ENCODE measurements around the gene RER1.

Gene RER1

DNA sequence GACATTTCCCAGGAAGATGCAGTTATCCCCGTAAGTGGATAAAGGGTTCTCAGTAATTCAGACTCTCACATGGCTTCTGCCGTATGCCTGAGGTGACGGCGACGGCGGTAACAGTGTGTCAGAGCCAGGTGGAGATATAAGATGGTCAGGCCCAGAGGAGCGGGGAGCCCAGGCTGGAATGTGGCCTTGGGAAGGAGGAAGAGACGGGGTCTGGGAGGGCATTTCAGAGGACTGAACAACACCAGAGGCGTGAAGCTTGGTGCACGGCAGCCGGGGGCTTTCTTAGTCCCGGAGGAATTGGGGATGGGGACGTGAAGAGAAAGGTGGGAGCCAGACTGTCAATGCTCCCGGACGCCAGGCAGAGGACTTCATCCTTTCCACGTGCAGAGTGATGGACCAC, 1.0 kb downstream of the RER1 start:
- no peak for DNase-seq

DNA sequence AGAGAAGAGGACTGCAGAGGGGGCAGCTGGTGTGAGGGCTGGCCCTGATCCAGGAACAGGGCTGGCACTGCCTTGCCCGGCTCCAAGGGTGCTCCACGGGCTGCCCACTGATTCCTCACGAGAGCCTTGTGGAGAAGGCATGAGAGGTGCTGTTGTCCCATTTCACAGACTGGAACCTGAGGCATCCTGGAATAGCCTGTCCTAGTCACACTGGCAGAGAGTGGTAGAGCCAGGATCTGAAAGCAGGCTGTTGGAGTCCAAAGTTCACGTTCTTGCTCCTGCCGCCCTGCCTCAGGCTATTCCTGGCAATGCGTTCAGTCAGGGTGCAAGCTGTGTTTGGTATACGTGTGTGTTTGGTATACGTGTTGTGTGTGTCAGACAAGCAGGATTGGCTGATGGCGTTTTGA, 1.8 kb downstream of the RER1 start:
- no peak for DNase-seq

DNA sequence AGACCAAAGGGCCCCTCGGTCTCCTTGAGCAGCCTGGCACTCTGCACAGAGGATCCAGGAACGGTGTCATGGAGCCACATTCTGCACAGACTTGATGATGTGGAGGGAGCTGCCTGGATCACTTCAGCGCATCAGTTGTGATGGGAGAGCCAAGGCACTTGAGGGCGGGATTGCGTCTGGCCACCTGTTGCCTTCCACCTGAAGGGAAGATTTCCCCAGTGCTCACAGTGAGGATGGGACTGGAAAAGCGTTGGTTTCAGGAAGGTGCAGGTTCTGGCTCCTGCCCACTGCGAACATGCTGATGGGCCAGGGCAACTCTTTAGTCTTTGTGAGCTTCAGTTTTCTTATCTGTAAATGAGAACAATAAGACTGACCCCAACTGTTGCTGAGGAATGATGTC, 2.6 kb downstream of the RER1 start:
- no peak for DNase-seq

DNA sequence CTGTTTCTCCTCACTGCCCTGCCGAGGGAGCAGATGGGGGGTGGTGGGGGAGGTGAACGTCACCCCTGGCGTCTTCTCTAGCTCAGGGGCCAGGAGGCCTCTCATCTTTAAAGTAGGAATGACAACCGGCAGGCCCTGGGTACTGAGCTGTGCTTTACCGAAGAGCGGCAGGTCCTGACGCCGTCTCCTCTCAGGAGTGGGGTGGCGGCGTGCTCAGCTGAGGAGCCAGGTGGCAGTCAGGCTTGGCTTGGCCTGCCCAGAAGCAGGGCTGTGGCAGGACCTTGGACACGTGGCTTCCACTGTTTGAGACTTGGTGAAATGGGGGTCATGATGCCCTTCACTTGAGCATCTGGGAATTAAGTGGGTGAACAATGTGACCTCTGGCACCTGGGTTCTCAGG, 3.1 kb downstream of the RER1 start:
- no peak for DNase-seq

DNA sequence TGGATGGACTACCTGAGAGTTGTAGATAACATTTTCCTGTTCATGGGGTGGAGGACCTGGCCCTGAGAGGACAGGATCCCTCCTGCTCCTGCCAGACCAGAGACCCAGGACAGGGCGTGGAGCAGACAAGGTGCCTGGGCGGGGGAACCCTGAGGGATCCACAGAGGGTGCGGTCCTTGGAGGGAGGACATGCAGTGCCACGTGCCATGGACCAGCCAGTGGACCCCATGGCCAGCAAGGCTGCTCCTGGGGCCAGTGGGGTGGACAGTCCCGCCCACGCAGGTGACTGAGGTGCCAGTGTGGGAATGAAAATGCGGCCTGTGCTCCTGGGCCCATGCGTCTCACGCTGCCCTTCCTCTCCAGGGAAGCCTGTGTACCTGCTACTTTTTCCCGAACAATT, 3.6 kb downstream of the RER1 start:
- DNase-seq = no peak

DNA sequence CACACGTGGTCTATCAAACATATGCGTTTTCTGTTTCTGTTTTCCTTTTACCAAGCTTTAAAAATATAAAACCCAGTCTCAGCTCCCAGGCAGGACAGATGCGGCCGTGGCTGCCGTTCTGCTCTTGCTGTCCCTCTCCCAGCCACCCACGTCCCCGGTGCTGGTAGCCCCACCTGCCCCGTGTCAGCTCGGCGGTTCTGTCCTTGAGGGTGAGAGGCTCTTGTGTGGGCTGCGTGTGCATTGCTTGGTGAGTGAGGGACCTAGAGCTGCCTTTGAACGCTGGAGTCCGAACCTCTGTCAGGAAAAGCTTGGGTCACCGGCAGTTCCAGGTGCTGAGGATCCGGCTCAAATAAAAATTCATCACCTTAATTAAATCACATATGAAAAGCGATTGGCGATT, 4.4 kb downstream of the RER1 start:
- DNase-seq = no peak

DNA sequence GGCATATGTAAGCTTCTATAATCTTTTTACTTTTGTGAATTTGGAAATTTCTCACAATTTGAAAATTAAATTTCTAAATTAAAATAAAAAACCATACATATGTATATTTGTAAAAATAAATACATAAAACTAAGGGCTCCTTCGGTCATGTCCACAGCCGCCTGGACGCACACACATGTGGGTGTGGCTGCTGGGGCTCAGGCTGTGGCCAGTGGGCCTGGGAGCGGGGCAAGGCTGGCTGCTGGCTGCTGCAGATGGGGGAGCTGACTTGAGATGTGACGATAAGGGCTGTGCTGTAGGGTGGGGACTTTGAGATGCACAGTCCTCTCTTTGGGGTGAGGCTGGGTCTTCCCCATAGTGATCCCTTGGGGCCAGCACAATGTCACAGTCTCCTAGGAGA, 4.8 kb downstream of the RER1 start:
- no peak for DNase-seq

DNA sequence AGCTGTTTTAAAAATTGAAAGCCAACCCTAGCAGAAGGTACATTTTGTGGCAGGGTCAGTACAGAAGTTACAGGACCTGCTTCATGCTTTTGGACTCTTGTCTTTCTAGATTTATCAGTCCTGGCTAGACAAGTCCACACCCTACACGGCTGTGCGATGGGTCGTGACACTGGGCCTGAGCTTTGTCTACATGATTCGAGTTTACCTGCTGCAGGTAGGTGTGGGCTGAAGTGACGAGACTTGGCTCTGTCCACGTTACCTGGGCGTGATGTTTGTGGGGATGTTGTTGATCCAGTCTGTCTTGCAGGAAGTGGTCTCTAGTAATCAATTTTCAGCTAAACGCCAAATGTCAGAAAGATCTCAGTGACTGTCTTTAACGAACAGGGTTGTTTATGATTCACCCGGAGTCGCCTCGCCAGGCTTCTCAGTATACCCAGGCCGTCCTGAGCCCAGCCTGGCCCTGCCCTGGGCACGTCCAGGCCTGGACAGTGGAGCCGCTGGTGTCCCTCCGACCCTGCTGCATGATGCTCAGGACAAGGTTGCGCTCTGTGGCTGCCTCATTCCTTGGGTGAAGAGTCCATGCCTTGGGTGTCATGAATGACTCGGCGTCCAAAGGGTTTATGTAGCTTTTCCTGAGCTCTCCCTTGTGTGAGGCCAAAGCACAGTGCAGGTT, 5.5 kb downstream of the RER1 start:
- no peak for DNase-seq

DNA sequence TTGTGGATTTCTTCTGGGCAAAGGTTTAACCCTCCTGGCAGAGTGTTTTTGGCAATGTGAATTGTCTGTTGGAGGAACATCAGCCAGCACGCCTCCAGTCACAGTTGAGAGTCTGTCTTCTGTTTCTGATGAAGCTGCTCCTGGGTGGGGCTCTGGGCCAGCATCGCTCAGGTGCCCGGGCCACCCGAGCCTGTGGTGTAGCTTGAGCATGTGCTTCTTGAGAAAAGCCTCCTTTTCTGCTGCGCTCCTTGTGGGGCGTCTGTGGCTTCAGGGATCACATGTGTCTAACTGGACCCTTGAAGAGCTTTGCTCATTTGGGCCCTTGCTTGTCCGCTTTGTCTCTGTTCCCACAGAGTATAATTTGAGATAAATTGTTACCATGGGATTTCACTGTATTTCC, 7.2 kb downstream of the RER1 start:
- no peak for DNase-seq

DNA sequence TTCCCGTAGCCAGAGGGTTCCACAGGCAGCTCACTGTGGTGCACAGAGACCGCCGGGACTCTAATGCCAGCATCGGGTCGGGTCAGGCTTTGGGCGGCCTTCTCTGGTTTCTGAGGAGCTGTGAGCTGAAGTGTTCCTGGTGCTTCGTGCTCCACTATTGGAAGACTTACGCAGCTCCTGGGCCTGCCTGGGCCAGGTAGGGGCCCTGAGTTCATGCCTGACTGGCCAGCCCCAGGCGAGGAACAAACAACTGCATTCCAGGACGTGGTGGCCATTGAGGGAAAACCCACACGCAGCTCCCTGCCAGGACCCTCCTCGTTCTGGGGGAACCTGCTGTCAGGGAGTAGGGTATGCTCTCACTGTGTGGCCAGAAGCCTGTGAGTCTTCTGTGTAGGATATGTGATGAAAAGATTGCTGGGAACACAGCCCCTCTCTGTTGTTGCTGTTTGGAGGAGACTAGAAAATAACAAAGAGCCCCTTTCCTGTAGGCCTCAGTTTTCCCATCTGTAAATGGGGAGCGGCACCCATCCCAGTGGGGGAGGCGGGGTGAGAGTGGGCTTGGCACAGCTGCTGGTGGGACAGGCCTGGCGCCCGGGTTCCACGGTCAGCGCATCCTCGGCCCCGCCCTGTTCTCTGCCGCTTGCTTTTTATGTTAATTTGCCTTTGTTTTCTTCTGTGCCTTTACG, 8.4 kb downstream of the RER1 start:
- no peak for DNase-seq

DNA sequence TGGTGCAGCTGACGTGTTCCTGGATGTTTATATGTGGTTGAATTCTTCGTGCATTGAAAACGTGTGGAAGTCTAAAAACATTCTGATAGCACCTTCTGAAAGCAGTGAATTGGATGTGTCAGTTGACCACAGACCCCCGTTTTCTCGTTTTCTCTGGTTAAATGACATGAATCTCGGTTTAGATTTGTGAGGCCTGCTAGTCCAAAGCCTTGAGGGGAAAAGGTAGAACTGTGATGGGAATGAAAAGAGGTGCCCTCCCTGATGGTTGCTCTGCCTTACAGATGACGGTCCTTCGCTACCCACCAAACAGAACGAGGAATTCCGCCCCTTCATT, 8.9 kb downstream of the RER1 start:
- no peak for DNase-seq

DNA sequence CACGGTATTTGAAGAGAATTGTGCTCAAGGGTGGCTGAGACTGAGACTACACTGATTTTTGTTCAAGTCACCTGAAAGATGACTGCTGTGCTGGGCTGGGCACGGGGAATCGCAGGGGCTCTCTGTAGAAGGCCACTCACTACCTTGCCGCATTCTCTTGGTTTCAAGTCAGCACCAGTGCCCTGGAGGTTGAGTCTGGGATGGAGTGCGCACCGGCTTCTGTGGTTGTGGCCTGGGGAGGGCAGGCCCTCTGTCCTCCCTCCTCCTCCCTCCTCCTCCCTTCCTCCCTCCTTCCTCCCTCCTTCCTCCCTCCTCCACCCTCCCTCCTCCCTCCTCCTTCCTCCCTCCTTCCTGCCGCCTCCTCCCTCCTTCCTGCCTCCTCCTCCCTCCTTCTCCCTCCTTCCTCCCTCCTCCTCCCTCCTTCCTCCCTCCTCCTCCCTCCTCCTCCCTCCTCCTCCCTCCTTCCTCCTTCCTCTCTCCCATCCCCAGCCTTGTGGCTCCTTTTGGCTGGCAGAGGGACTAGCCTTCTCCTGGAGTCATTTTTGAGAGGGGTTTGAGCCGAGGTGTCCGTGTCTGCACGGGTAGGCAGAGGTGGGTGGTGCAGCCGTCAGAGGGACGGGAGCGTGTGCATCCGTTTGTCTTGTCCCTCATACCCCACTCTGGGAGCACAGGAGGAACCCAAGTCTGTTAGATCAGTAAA, 9.5 kb downstream of the RER1 start:
- DNase-seq = no peak

DNA sequence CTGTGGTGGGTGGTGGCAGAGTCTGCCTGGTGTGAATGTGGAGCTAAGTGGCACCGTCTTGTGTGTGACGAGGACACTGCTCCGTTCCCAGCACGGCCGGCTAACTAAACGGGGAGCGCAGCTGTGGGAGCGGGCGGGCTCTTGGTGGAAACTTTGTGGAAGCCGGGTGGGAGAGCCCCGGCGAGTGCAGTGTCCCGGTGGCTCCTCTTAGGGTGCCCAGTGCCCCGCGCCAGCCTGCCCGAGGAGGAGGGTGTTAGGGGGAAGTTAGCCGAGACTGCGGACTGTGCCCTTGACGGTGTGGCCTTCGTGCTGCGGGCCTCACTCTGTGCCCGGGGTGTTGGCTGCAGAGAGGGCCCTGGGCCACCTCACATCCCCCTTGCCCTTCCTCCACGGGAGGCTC, 10.8 kb downstream of the RER1 start:
- no peak for DNase-seq

DNA sequence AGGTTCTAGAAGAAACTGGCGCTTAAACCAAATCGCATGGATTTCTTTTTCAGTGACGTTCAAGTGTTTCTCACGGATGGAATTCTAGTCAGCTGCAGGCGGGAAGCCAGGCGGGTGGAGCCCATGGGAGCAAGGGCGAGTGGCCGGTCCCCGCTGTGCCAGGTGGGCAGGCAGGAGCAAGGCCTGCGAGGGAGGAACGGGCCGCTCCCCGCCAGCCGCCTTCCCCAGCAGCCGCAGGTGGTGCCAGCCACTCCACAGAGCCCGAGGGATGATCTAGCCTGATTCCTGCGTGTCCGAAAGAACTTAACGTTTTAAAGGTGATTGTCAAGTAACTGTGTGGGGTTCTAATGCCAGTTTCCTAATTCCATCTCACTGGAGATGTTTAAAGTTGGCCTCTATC, 11.6 kb downstream of the RER1 start:
- DNase-seq = no peak

DNA sequence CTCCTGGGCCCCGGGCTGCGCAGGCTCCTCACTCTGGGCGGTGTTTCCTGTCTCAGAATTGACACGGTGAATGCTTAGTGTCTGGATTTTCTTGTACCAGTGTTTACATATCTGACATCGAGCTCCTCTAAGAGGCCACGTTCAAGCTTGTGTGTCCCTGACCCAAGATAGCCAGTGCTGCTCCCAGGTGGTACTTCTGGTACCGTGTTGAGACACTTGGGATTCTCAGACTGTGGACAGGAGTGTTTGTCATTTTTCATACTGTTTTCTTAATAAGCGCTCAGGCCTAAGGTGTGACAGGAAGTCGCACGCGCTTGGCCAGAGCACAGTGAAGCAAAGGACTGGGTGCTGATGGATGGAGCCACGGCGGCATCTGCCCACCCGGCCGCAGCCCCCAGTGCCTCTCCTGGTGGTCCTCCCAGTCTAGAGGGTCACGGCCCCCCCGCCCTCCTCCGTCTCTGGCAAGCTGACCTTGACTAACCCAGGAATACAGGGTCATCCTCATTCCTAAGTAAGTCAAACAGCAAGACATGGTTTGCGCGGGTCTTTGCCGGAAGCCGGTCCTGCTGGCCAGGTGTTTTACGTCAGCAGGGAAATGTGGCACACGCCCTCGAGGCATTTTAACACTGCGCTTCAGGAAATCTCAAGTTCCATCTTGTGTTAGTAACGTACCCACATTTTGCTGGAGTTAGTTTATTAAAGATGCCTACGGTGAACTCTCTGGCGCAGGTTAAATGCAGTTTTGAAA, 12.7 kb downstream of the RER1 start:
- DNase-seq = no peak

DNA sequence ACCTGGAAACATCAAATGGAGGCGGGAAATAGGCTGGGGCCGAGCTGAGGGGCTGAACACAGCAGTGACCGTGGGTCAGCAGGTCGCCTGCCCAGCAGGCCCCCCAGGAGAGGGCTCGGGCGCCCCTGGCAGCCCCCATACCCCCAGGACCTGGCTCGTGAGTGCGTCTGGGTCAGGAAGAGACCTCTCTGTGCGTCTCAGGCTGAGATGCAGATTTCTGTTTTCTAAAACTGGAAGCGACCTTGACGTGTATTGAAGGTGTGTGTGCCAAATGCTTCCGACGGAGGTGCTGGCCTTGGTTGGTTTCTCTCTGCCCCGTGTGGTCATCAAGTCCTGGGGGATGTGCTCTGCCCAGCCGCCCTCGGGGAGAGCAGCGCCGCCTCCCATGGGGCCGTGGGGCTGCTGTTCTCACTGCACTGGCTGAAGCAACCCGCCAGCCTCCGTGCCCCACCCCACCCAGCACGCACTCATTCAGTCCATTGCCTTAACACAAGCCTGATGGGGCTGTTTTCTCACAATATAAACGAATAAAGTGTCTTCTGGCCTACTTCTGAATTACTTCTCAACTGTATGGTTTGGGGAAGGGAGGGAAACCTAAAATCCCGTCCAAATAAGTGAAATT, 13.4 kb downstream of the RER1 start:
- no peak for DNase-seq

DNA sequence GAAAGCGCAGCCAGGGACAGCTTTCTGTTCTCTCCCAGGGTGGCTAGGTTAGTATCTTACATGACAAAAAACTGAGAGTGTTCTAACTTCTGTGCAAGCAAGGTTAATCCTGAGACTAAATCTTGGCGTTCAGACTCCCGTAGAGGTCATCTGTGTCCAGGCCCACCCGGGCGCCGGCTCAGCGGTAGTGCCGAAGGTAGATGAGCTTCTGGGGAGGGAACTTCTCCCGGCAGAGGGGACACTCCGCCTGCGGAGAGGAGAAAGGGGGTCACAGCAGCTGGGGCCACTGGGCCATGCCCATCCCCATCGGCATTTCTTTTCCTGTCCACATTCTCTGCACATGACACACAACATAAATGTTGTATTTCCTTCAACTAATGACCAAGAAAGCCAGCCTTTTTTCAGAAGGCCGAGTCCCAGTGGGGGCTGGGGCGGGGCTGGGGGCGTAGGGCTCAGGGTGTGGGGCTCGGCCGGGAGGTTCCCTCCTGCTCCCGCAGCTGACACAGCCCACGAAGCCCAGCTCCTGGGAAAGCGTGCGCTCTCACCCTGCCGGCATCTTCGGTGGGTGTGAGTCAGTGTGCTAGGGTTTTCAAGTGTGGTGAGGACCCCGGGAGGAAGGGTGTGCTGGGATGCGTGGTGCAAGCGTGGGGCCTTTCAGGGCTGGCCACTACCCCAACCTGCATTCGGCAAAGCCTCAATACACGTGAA, 14.1 kb downstream of the RER1 start:
- peak; percentile 61 for DNase-seq

DNA sequence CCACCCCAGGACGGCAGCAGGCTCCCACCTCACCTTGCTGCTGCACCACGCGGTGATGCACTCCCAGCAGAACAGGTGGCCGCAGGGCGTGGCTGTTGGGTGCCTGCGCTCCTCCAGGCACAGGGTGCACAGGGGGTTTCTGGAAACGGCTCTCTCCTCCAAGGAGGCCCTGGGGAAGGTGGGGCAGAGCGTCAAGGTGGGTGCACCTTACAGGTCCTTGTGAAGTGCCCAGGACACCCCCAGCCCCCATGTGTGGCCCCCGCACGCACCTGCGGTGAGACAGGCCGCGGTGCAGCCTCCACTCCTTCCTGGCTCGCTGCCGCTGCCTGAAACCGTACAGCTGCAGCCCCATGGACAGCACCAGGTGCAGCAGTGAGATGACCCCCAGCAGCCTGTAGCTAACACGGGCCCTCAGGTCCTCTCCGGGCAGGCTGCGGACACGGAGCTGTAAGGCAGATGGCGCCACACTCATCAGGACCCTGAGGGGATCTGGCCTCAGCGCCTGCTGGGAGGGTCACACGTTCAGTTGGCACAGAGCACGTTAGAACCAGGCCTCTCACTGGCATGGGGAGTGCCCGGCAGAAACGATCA, 14.9 kb downstream of the RER1 start:
- DNase-seq = no peak

DNA sequence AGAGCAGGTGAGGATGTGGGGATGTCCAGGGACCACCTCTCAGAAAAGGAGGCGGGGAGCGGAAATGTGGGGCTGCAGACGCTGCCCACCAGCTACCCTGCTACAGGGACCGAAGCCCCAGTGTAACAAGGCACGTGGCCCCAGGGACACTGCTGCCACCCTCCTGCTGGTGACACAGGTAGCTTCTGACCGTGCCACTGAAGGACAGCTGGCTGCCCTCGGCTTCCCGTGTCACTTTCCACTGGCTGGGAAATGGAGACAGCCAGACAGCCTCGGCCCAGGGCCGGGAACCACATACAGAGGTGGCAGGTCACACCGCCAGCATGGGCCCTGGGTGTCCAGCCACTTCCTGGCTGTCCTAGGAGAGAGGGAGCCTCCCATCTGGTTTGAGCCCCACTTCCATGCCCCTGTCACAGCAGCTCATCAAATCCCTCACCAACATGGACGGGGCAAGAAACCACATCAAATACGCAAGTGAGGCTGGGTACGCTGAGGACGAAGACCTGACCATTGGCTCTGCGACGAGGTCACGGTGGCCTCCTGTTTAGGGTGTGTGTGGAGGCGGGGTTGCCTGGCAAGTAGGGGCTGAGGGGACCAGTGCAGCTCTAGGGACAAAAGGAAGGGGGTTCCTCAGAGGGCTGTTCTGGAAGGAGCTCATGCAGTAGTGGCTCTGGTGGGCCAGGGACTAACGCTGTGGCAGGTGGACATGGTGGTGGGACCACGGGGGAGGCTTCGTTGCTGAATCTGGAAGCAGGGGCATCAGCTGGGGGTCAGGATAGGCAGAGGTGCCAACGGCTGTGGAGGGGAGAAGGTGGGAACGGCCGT, 15.7 kb downstream of the RER1 start:
- DNase-seq = no peak

DNA sequence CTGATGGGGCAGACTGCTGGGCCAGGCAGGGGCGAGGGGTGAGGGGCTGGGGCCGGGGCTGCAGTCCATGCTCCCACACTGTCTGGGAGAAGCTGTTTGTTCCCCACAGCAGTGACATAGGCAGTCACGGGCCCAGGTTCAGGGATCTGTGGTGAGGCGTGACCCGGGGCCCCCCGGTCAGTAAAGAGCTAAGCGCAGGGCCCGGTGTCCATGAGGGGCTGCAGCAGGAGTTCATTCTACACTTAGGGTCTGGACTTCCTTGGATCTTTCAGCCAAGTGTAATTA, 16.3 kb downstream of the RER1 start:
- no peak for DNase-seq

DNA sequence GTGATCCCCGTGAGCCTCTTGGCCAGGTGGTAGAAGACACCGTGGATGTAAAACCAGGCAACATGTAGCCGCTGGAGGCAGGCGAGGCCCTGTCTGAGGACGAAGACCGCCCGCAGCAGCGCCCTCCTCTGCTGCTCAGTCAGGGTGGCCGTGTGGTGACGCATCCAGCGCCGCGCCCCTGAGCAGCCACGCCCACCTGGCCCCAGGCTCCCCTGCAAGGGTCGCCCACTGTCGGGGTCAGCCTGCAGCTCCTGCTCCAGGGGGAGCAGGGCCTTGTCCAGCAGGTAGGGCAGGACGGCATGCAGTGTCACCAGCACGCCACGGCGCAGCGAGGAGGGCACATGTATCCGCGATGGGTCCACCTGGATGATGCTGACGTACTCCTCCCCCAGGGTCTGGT, 16.8 kb downstream of the RER1 start:
- DNase-seq = no peak

DNA sequence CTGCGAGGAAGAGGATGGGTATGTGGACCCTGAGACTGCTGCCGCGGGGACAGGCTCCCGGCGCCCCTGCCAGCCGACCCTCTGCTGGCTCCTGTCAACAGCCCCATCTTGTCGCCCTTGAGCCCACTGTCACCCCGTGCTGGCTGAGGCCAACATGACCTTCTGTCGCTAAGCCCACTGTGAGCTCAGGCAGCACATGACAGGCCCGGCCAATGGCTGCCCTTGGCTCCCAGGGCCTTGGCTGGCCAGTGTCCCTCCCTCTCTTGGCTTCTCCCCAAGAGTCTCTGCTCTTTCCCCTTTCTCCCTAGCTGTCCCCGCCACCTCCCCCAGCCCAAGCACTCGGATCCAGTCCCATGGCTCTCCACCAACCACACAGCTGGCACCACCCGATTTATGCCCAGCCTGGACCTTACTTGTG, 17.2 kb downstream of the RER1 start:
- no peak for DNase-seq

All from EL (cell line).